ENCODE data around the gene FGF4. TPM values are rescaled to one million over a fixed set of nuclear protein-coding genes. Genes with fewer than 3 reads are reported as not detected.

Gene FGF4
- total and polyA plus RNA-seq, 12 donors: not detected

DNA sequence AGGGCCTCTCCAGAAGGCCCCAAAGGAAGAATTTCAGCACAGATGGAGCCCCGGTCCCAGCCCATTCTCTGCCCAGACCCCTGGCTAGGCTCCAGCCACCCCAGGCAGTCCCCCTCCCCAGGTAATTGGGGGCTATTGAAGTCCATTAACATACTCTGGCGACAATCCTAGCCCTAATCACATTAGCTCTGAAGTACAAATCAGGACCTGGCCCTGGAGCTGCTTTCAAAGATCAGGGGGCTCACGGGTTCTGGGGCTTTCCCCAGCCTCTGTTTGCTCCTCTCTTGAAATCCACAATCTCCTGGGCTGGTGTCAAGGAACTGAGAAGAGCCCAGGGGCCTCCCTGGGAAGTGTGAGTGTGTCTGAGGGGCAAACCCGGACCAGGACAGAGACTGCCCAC is 22.3 kb downstream of the FGF4 start:
- no peak overlapping the region for H3K4me3 ChIP-seq

DNA sequence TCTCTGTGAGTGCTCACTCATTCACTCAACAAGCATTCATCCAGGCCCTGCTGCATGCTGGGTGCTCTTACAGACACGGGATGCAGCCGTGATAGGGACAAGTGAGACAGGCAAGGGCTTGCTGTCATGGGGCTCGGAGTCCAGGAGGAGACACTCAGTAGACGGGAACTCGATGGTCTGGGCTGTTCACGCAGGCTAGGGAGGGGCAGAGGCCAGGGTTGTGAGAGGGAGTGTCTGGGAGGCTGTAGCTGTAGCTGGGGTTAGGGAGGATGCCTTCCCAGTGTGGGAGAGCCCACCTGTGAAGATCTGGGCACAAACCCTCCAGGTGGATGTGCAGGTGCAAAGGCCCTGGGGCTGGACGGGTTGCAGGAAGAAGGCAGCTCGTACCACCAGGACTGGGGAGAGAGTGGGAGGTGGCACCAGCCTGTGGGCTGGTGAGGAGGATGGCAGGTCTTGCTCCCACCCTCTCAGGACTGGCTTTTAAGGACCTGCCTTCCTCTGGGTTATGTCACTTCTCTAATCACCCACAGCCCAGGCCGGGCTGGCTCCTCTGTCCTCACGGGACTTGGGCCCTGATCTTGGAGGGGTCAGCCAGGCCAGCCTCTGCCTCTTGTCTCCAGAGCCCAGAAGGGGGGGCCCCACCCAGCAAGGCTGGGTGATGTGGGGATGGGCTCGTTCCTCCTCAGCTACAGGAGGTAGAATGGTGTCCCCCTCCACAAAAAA is 24.1 kb downstream of the FGF4 start:
- no peaks in the 10 kb centered on the region for H3K36me3 ChIP-seq
- ATAC-seq (no peak), DNase-seq (no peak)
- H3K4me1 ChIP-seq: no peaks in the 10 kb centered on the region
- TF ChIP-seq CTCF (IDR thresholded peaks at IDR 0.05): no peak
- no peak overlapping the region for H3K4me3 ChIP-seq
- intact Hi-C loops (cut with DNase I): no loop called here
- WGBS, 2 donors: 64 to 67% methylated on average over 11 of the region's 11 CpGs
- H3K27ac ChIP-seq: no peak overlapping the region
- H3K9me3 ChIP-seq: peaks cover 0 to 4% (median 0%) of the 10 kb centered on the region in 11 donors
- peaks cover 0 to 53% (median 22%) of the 10 kb centered on the region in 7 donors for H3K27me3 ChIP-seq

More for the DNA sequence above, 22.3 kb downstream of the FGF4 start:
- DNase-seq (no peak), ATAC-seq (no peak)
- Histone ChIP-seq H3K27ac (no peak overlapping the region), H3K9me3 (peaks cover 0 to 12% (median 0%) of the 10 kb centered on the region in 11 donors), H3K4me1 (no peaks in the 10 kb centered on the region), H3K36me3 (no peaks in the 10 kb centered on the region), H3K27me3 (peaks cover 0 to 37% (median 16%) of the 10 kb centered on the region in 7 donors)
- WGBS, 2 donors: 29 to 35% methylated on average over 4 of the region's 4 CpGs
- TF ChIP-seq CTCF (IDR thresholded peaks at IDR 0.05): no peak
- intact Hi-C loops (cut with DNase I): no loop called here

DNA sequence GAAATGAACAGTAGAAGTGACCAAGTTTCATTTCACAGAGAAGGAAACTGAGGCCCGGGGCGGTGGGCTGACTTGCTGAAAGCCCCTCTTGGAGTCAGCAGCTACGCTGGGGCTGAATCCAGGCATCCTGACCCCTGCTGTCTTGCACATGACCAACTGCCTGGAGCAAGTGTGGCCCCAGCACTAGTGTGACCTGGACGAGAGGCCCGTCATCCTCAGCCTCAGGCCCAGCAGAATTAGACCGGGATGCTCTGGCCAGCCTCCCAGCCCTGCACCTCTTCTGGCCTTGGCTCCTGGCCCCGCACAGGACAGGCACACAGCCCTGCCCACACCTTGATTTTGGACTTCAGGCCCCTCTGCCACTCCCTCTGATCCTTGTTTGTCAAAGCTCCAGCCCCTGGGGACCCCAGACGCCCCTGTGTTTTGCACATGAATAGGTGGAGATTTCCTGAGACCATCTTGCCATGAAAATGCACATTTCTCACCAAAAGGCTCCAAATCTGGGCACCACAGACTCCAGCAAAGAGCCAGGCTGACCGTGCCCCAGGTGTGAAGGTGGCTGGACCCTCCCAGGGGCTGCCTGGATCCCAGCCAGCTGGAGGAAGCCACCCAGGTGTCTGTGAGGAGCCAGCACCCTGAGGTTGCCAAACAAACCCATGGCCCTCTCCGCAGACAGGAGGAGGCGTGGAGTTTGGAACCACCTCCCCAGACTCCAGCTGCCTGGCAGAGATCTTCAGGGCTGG is 24.9 kb downstream of the FGF4 start:
- Histone ChIP-seq H3K4me1 (no peaks in the 10 kb centered on the region), H3K9me3 (no peaks in the 10 kb centered on the region), H3K4me3 (no peak overlapping the region), H3K27me3 (peaks cover 0 to 60% (median 29%) of the 10 kb centered on the region in 7 donors), H3K36me3 (no peaks in the 10 kb centered on the region), H3K27ac (no peak overlapping the region)
- TF ChIP-seq CTCF (IDR thresholded peaks at IDR 0.05): no peak
- ATAC-seq (no peak), DNase-seq (no peak)
- intact Hi-C loops (cut with DNase I): no loop called here
- WGBS, 2 donors: 70 to 72% methylated on average over 11 of the region's 11 CpGs

- intact Hi-C loops (cut with DNase I): no loop called here
Measured at GRCh38 chr11:69748637-69749036, 26.5 kb downstream of the FGF4 start.

More at GRCh38 chr11:69748637-69749036, 26.5 kb downstream of the FGF4 start:
- no peak overlapping the region for H3K4me3 ChIP-seq
- DNase-seq (no peak), ATAC-seq (no peak)
- no peak for TF ChIP-seq CTCF (IDR thresholded peaks at IDR 0.05)
- no peaks in the 10 kb centered on the region for H3K4me1 ChIP-seq
- no peak overlapping the region for H3K27ac ChIP-seq
- no peaks in the 10 kb centered on the region for H3K36me3 ChIP-seq
- H3K9me3 ChIP-seq: no peaks in the 10 kb centered on the region
- WGBS, 2 donors: 85 to 88% methylated on average over 11 of the region's 11 CpGs
- H3K27me3 ChIP-seq: peaks cover 0 to 65% (median 30%) of the 10 kb centered on the region in 7 donors
